Neural cell (in vitro differentiated cells): ENCODE results near the gene DYNLT2.

ENCODE experiments used
- EP300 ChIP-seq: fragments of 450-650 bp; conservative IDR thresholded peaks from 2 replicates; pipeline ENCODE4 v1.6.1; 2014; ENCODE audit warnings: antibody characterized with exemption, mild to moderate bottlenecking, moderate library complexity; ENCODE audit not compliant: poor library complexity, severe bottlenecking
- EZH2 ChIP-seq: fragments of 200-600, 300-800 bp; shearing (Covaris generic), sonication (generic); IDR thresholded peaks from 2 replicates; pipeline ENCODE4 v1.6.1; 2014; ENCODE audit warnings: antibody characterized with exemption, low read length, borderline replicate concordance, mild to moderate bottlenecking; ENCODE audit not compliant: insufficient read depth, poor library complexity, severe bottlenecking
- POLR2AphosphoS5 ChIP-seq: IDR thresholded peaks from 2 replicates; pipeline ENCODE4 v1.6.1; 2012
- RAD21 ChIP-seq: fragments of 450-650 bp; conservative IDR thresholded peaks from 2 replicates; pipeline ENCODE4 v1.6.1; 2014; ENCODE audit warnings: antibody characterized with exemption, mild to moderate bottlenecking, moderate library complexity
- REST ChIP-seq: IDR thresholded peaks from 2 replicates; pipeline ENCODE4 v1.6.1; 2012; ENCODE audit warnings: borderline replicate concordance
- SMC3 ChIP-seq: fragments of 450-650 bp; conservative IDR thresholded peaks from 2 replicates; pipeline ENCODE4 v1.6.1; 2014; ENCODE audit warnings: antibody characterized with exemption, mild to moderate bottlenecking, moderate library complexity; ENCODE audit not compliant: poor library complexity
- TAF1 ChIP-seq: IDR thresholded peaks from 2 replicates; pipeline ENCODE4 v1.6.1; 2012; ENCODE audit warnings: low read depth
- TF ChIP-seq, protein P1 (sequence below): fragments of 450-650 bp; IDR thresholded peaks from 2 replicates; pipeline ENCODE4 v1.5.1; 2014; ENCODE audit warnings: antibody characterized with exemption, mild to moderate bottlenecking, moderate library complexity; ENCODE audit not compliant: poor library complexity, severe bottlenecking

DNA sequence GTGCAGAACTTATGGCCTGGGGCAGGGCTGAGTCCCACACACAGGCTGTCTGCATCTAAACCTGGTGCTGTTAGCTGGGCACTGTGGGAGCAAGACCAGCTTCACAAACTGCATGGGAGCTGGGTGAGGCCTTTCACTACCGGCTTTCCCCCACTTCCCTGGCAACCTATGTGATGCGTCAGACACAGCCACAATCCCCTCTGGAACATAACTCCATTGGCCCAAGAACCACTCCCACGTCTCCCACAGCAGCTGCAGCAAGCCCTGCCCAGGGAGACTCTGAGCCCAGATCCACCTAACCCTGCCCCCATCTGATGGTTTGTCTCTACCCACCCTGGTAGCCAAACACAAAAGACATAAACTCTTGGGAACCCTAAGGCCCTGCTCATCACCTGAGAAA is 58.9 kb downstream of the DYNLT2 start:
- TF ChIP-seq, protein P1, sequence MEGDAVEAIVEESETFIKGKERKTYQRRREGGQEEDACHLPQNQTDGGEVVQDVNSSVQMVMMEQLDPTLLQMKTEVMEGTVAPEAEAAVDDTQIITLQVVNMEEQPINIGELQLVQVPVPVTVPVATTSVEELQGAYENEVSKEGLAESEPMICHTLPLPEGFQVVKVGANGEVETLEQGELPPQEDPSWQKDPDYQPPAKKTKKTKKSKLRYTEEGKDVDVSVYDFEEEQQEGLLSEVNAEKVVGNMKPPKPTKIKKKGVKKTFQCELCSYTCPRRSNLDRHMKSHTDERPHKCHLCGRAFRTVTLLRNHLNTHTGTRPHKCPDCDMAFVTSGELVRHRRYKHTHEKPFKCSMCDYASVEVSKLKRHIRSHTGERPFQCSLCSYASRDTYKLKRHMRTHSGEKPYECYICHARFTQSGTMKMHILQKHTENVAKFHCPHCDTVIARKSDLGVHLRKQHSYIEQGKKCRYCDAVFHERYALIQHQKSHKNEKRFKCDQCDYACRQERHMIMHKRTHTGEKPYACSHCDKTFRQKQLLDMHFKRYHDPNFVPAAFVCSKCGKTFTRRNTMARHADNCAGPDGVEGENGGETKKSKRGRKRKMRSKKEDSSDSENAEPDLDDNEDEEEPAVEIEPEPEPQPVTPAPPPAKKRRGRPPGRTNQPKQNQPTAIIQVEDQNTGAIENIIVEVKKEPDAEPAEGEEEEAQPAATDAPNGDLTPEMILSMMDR, result no peak
- TF ChIP-seq EZH2 (no peak), EP300 (no peak), POLR2AphosphoS5 (no peak), RAD21 (no peak), SMC3 (no peak), REST (no peak), TAF1 (no peak)
